Inferior parietal cortex (tissue), 1 donor: Measurements from ENCODE around the gene MAN2B1.

Experiments used
- DNase-seq: peaks from one replicate; pipeline ENCODE4 v3.0.0-alpha.2; 2016; ENCODE audit errors: extremely low spot score

MAN2B1 gene

DNA sequence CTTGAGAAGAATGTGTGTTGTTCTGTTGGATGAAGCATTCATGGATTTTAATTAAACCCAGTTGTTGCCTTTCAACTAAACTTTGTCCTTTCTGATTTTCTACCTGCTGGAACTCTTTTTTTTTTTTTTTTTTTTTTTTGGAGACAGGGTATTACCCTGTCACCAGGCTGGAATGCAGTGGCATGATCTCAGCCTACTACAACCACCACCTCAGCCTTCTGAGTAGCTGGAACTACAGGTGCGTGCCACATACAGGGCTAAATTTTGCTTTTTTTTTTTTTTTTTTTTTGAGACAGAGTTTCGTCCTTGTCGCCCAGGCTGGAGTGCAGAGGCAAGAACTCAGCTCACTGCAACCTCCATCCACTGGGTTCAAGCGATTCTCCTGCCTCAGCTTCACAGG is 48.9 kb downstream of the MAN2B1 start:
- no peak for DNase-seq

- peak; percentile 69 for DNase-seq
Measured at GRCh38 chr19:12611361-12611699, 55.2 kb downstream of the MAN2B1 start.

DNA sequence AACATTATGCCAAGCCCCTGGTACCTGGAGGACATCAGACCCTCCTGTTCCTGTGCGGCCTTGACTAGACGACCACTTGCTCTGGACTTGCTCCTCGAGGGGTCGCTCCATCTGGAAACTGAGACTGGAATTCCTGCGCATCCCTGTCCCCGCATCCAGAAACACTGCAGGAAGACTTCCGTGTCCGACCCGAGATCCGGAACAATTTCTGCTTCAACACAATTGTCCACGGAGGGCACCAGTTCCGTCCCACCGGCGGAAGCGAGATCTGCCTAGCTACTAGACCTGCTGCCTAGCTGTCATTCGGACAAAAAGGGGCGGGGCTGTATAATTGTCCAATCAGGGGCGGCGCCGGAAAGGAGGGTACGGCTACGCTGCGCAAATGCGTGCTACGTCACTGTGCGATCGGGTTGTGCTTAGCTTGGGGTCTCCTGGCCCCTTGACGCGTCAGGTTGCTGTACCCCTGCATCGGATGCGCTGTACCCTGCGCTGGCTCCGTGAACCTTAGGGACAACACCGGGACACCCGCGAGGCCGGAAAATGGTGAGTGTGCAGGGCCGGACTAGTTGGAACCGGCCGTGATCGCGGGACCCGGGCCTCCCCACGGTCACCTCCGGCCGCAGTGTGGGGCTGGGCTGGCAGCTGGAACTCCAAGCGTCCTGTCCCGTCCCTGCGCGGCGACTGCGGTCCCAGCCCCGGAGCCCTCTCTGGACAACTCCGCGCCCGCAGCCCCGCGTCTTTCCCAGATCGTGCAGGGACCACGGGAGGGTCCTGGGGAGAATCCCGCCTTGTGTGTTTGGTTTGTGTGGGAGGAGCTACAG is 55.8 kb downstream of the MAN2B1 start, which contains the start of the genes ZNF490 and ZNF791:
Gene ZNF490 (minus strand): TSS at position 274 of the 821 bp plus-strand sequence. CDS start 133 bp downstream, at position 141.
Gene ZNF791 (plus strand): TSS at position 381 of the 821 bp plus-strand sequence. CDS start 160 bp downstream, at position 541.
- DNase-seq: peak; percentile 99

GRCh38 chr19:12607631-12608030 is 58.9 kb downstream of the MAN2B1 start:
- DNase-seq: no peak

DNA sequence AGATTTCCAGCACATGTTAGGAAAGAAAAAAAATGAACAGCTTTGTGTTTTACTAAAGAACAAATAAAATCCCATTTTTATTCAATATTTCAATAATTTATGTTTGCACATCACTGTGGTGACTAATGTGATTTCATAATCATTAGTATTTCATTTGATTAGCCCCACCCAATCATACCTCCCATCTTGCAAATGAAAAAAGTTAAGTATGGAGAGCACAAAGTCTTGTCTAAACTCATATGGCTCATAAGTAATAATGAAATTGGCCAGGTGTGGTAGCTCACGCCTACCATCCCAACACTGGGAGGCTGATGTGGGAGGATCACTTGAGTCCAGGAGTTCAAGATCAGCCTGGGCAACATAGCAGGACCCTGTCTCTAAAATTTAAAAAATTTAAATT is 59.7 kb downstream of the MAN2B1 start:
- no peak for DNase-seq

DNA sequence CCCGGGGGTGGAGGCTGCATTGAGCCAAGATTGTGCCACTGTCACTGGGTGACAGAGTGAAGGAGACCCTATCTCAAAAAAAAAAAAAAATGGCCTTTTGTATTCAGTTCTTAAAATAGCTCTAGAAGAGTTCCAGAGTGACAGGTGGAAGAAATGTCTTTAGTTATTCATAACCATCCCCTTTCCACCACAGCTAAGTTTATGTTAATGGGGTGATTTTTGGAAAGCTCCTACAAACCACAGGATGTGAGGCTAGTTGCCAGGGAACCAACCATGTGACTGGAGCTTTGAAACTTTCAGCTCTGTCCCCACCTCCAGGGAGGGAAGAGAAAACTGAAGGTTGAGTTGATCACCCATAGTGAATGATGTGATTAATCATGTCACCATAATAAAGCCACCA is 62.8 kb downstream of the MAN2B1 start:
- DNase-seq: no peak

DNA sequence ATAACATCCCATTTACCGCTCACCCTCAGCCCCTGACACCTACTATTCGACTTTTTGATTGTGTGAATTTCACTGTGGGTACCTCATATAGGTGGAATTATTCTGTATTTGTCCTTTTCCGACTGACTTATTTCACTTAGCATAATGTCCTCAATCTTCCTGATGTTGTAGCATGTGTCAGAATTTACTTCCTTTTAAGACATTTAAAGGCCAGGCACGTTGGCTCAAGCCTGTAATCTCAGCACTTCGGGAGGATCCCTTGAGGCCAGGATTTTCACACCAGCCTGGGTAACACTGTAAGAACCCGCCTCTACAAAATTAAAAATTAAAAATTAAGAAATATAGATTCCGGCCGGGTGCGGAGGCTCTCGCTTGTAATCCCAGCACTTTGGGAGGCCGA is 68.9 kb downstream of the MAN2B1 start:
- DNase-seq: no peak

DNA sequence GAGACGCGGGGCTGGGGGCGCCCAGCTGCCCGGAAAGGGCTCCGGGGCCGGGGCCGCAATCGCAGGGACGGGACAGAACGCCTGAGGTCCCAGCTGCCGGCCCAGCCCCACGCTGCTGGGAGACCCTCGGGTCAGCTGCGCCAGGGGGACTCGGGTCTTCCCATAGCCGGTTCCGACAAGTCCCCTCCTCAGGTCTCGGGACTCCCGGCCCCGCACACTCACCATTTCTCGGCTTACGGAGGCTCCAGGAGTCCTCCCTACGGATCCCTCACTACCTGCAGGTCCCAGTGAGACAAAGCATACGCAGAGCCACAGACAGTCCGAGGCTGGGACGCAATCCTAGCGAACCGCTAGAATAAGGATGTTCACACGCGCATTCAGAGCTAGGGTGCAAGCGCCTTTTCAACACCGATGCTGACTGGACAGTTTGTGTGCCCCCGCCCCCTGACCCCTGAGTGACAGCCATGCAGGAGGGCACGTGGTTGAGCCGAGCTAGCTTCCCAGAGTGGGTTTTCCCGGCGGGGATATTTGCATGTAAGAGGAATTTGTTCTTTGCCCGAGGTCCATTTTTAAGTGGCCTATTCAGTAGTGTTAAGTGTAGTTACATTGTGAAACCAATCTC is 69.5 kb downstream of the MAN2B1 start:
- DNase-seq: no peak
